ENCODE results near the gene PHC2.
A peak's percentile ranks its signal among the peaks of the same experiment; 100 is the strongest.

PHC2 gene

GRCh38 chr1:33300673-33301072, 130.2 kb downstream of the PHC2 start:
- H3K4me3 ChIP-seq (ENCODE audit: low read depth, low read length): no peak overlapping the region
- no peak for DNase-seq (ENCODE audit: low read depth)
- no peak for TF ChIP-seq POLR2A (IDR thresholded peaks at IDR 0.05; ENCODE audit: extremely low read depth, insufficient read length)
- no peak for TF ChIP-seq MYC (IDR thresholded peaks at IDR 0.05; ENCODE audit: low read depth, low read length)
- TF ChIP-seq CTCF (IDR thresholded peaks at IDR 0.05; ENCODE audit: low read depth, low read length): no peak
- TF ChIP-seq MAX (IDR thresholded peaks at IDR 0.05; ENCODE audit: low read depth, low read length): no peak

- H3K4me3 ChIP-seq (ENCODE audit: low read depth, low read length): no peak overlapping the region
- TF ChIP-seq POLR2A (IDR thresholded peaks at IDR 0.05; ENCODE audit: extremely low read depth, insufficient read length) (no peak), MAX (IDR thresholded peaks at IDR 0.05; ENCODE audit: low read depth, low read length) (no peak), CTCF (IDR thresholded peaks at IDR 0.05; ENCODE audit: low read depth, low read length) (no peak), MYC (IDR thresholded peaks at IDR 0.05; ENCODE audit: low read depth, low read length) (no peak)
- DNase-seq (ENCODE audit: low read depth): no peak
Measured at GRCh38 chr1:33299461-33300155, 131.3 kb downstream of the PHC2 start.

GRCh38 chr1:33298623-33299277, 132.1 kb downstream of the PHC2 start:
- no peak overlapping the region for H3K4me3 ChIP-seq (ENCODE audit: low read depth, low read length)
- TF ChIP-seq POLR2A (IDR thresholded peaks at IDR 0.05; ENCODE audit: extremely low read depth, insufficient read length) (no peak), MAX (IDR thresholded peaks at IDR 0.05; ENCODE audit: low read depth, low read length) (peak; percentile 58; the same call in 1 of the 2 replicates), MYC (IDR thresholded peaks at IDR 0.05; ENCODE audit: low read depth, low read length) (0 out of 2 replicates have a peak, but pooled peaks have one; percentile 32), CTCF (IDR thresholded peaks at IDR 0.05; ENCODE audit: low read depth, low read length) (peak; percentile 90)
- peak; percentile 68 for DNase-seq (ENCODE audit: low read depth)

GRCh38 chr1:33297911-33298622, 132.8 kb downstream of the PHC2 start:
- TF ChIP-seq POLR2A (IDR thresholded peaks at IDR 0.05; ENCODE audit: extremely low read depth, insufficient read length): no peak
- no peak for TF ChIP-seq MYC (IDR thresholded peaks at IDR 0.05; ENCODE audit: low read depth, low read length)
- no peak for TF ChIP-seq MAX (IDR thresholded peaks at IDR 0.05; ENCODE audit: low read depth, low read length)
- no peak for TF ChIP-seq CTCF (IDR thresholded peaks at IDR 0.05; ENCODE audit: low read depth, low read length)
- DNase-seq (ENCODE audit: low read depth): no peak
- H3K4me3 ChIP-seq (ENCODE audit: low read depth, low read length): no peak overlapping the region

GRCh38 chr1:33296824-33297223, 134.1 kb downstream of the PHC2 start:
- H3K4me3 ChIP-seq (ENCODE audit: low read depth, low read length): no peak overlapping the region
- TF ChIP-seq POLR2A (IDR thresholded peaks at IDR 0.05; ENCODE audit: extremely low read depth, insufficient read length): no peak
- no peak for TF ChIP-seq MAX (IDR thresholded peaks at IDR 0.05; ENCODE audit: low read depth, low read length)
- TF ChIP-seq MYC (IDR thresholded peaks at IDR 0.05; ENCODE audit: low read depth, low read length): no peak
- no peak for TF ChIP-seq CTCF (IDR thresholded peaks at IDR 0.05; ENCODE audit: low read depth, low read length)
- no peak for DNase-seq (ENCODE audit: low read depth)

Measured in NB4 (cell line).